ENCODE data around the gene ATP5MK.
A peak's percentile ranks its signal among the peaks of the same experiment; 100 is the strongest.
"Not testable (repeated sequence)": the region's sequence is repeated elsewhere in the genome, so short reads cannot be mapped to it uniquely, and the experiment has no call there.

Gene ATP5MK

GRCh38 chr10:103396789-103397087, 463 bp upstream of the ATP5MK start:
- peak overlapping the region; percentile 79 for H3K9ac ChIP-seq (ENCODE audit: low read depth, low read length)
- WGBS = 1% methylated on average over 8 of the region's 8 CpGs
- H3K4me1 ChIP-seq (ENCODE audit: insufficient read depth, low read length) = no peaks in the 10 kb centered on the region; the same call in 1 of the 2 replicates
- peak overlapping the region; percentile 6; the same call in 1 of the 2 replicates for H3K27ac ChIP-seq (ENCODE audit: low read depth, low read length)
- peak overlapping the region; percentile 88 for H3K4me3 ChIP-seq (ENCODE audit: low read length)
- H3K36me3 ChIP-seq (ENCODE audit: insufficient read depth, low read length) = peaks cover 65% of the 10 kb centered on the region
- no peaks in the 10 kb centered on the region for H3K27me3 ChIP-seq (ENCODE audit: insufficient read depth, low read length)
- no peaks in the 10 kb centered on the region for H3K9me3 ChIP-seq (ENCODE audit: insufficient read depth, low read depth, low read length)

- Histone ChIP-seq H3K9ac (ENCODE audit: low read depth, low read length) (peak overlapping the region; percentile 81), H3K4me3 (ENCODE audit: low read length) (peak overlapping the region; percentile 88), H3K36me3 (ENCODE audit: insufficient read depth, low read length) (peaks cover 66% of the 10 kb centered on the region), H3K4me1 (ENCODE audit: insufficient read depth, low read length) (no peaks in the 10 kb centered on the region; the same call in 1 of the 2 replicates), H3K9me3 (ENCODE audit: insufficient read depth, low read depth, low read length) (no peaks in the 10 kb centered on the region), H3K27ac (ENCODE audit: low read depth, low read length) (peak overlapping the region; percentile 53; the same call in 1 of the 2 replicates), H3K27me3 (ENCODE audit: insufficient read depth, low read length) (no peaks in the 10 kb centered on the region)
- 4% methylated on average over 11 of the region's 11 CpGs for WGBS
These were observed 565 bp downstream of the ATP5MK start for GRCh38 chr10:103395754-103396066.

GRCh38 chr10:103394180-103394579, 2.1 kb downstream of the ATP5MK start:
- H3K36me3 ChIP-seq (ENCODE audit: insufficient read depth, low read length) = peaks cover 65% of the 10 kb centered on the region
- WGBS = 95% methylated on average over 14 of the region's 14 CpGs

GRCh38 chr10:103382769-103383168, 13.5 kb downstream of the ATP5MK start:
- over 99% methylated on average over 5 of the region's 5 CpGs for WGBS
- H3K27me3 ChIP-seq (ENCODE audit: insufficient read depth, low read length) = no peaks in the 10 kb centered on the region
- H3K9me3 ChIP-seq (ENCODE audit: insufficient read depth, low read depth, low read length) = no peaks in the 10 kb centered on the region
- H3K4me3 ChIP-seq (ENCODE audit: low read length) = no peak overlapping the region
- H3K36me3 ChIP-seq (ENCODE audit: insufficient read depth, low read length) = peaks cover 69% of the 10 kb centered on the region
- H3K9ac ChIP-seq (ENCODE audit: low read depth, low read length) = no peak overlapping the region
- no peak overlapping the region for H3K27ac ChIP-seq (ENCODE audit: low read depth, low read length)
- no peaks in the 10 kb centered on the region for H3K4me1 ChIP-seq (ENCODE audit: insufficient read depth, low read length)

More at GRCh38 chr10:103394180-103394579, 2.1 kb downstream of the ATP5MK start:
- H3K9me3 ChIP-seq (ENCODE audit: insufficient read depth, low read depth, low read length) = no peaks in the 10 kb centered on the region
- H3K27ac ChIP-seq (ENCODE audit: low read depth, low read length) = no peak overlapping the region
- H3K4me3 ChIP-seq (ENCODE audit: low read length) = peak overlapping the region; percentile 10; the same call in 1 of the 2 replicates
- no peaks in the 10 kb centered on the region; the same call in 1 of the 2 replicates for H3K4me1 ChIP-seq (ENCODE audit: insufficient read depth, low read length)
- no peak overlapping the region for H3K9ac ChIP-seq (ENCODE audit: low read depth, low read length)
- no peaks in the 10 kb centered on the region for H3K27me3 ChIP-seq (ENCODE audit: insufficient read depth, low read length)

GRCh38 chr10:103374263-103374662, 22.0 kb downstream of the ATP5MK start:
- Histone ChIP-seq H3K9me3 (ENCODE audit: insufficient read depth, low read depth, low read length) (no peaks in the 10 kb centered on the region), H3K27ac (ENCODE audit: low read depth, low read length) (no peak overlapping the region), H3K4me1 (ENCODE audit: insufficient read depth, low read length) (no peaks in the 10 kb centered on the region), H3K9ac (ENCODE audit: low read depth, low read length) (no peak overlapping the region), H3K36me3 (ENCODE audit: insufficient read depth, low read length) (peaks cover 48% of the 10 kb centered on the region), H3K4me3 (ENCODE audit: low read length) (no peak overlapping the region), H3K27me3 (ENCODE audit: insufficient read depth, low read length) (no peaks in the 10 kb centered on the region)
- WGBS = 96% methylated on average over 5 of the region's 5 CpGs

GRCh38 chr10:103373544-103373943, 22.7 kb downstream of the ATP5MK start:
- H3K4me3 ChIP-seq (ENCODE audit: low read length) = no peak overlapping the region
- H3K9ac ChIP-seq (ENCODE audit: low read depth, low read length) = no peak overlapping the region
- no peaks in the 10 kb centered on the region for H3K27me3 ChIP-seq (ENCODE audit: insufficient read depth, low read length)
- H3K4me1 ChIP-seq (ENCODE audit: insufficient read depth, low read length) = no peaks in the 10 kb centered on the region
- H3K27ac ChIP-seq (ENCODE audit: low read depth, low read length) = no peak overlapping the region
- H3K9me3 ChIP-seq (ENCODE audit: insufficient read depth, low read depth, low read length) = no peaks in the 10 kb centered on the region
- peaks cover 45% of the 10 kb centered on the region for H3K36me3 ChIP-seq (ENCODE audit: insufficient read depth, low read length)
- WGBS = 94% methylated on average over 2 of the region's 3 CpGs

GRCh38 chr10:103367782-103368518, 28.3 kb downstream of the ATP5MK start, which contains the start of gene TAF5:
Gene TAF5 (plus strand): TSS chr10:103367976. CDS start chr10:103367990, 14 bp downstream.
- no peaks in the 10 kb centered on the region for H3K27me3 ChIP-seq (ENCODE audit: insufficient read depth, low read length)

GRCh38 chr10:103367379-103367781, 28.9 kb downstream of the ATP5MK start:
- H3K36me3 ChIP-seq (ENCODE audit: insufficient read depth, low read length) = no peaks in the 10 kb centered on the region
- H3K9ac ChIP-seq (ENCODE audit: low read depth, low read length) = no peak overlapping the region
- no peaks in the 10 kb centered on the region for H3K4me1 ChIP-seq (ENCODE audit: insufficient read depth, low read length)
- H3K27ac ChIP-seq (ENCODE audit: low read depth, low read length) = no peak overlapping the region; the same call in 1 of the 2 replicates
- WGBS = 79% methylated on average over 8 of the region's 10 CpGs
- no peaks in the 10 kb centered on the region for H3K9me3 ChIP-seq (ENCODE audit: insufficient read depth, low read depth, low read length)
- no peaks in the 10 kb centered on the region for H3K27me3 ChIP-seq (ENCODE audit: insufficient read depth, low read length)
- H3K4me3 ChIP-seq (ENCODE audit: low read length) = peak overlapping the region; percentile 75

More at GRCh38 chr10:103367782-103368518, 28.3 kb downstream of the ATP5MK start, which contains the start of gene TAF5:
- Histone ChIP-seq H3K9me3 (ENCODE audit: insufficient read depth, low read depth, low read length) (no peaks in the 10 kb centered on the region), H3K27ac (ENCODE audit: low read depth, low read length) (peak within 1 kb of the TSS; percentile 63; the same call in 1 of the 2 replicates), H3K4me1 (ENCODE audit: insufficient read depth, low read length) (no peaks in the 10 kb centered on the region), H3K9ac (ENCODE audit: low read depth, low read length) (peak within 1 kb of the TSS; percentile 64), H3K36me3 (ENCODE audit: insufficient read depth, low read length) (no peaks in the 10 kb centered on the region), H3K4me3 (ENCODE audit: low read length) (peak within 1 kb of the TSS; percentile 75)
- under 1% methylated on average over 81 of the region's 81 CpGs for WGBS

- 96% methylated on average over 9 of the region's 9 CpGs for WGBS
- H3K27me3 ChIP-seq (ENCODE audit: insufficient read depth, low read length); H3K9me3 ChIP-seq (ENCODE audit: insufficient read depth, low read depth, low read length); H3K36me3 ChIP-seq (ENCODE audit: insufficient read depth, low read length); H3K4me1 ChIP-seq (ENCODE audit: insufficient read depth, low read length); H3K9ac ChIP-seq (ENCODE audit: low read depth, low read length); H3K27ac ChIP-seq (ENCODE audit: low read depth, low read length); H3K4me3 ChIP-seq (ENCODE audit: low read length): not testable (repeated sequence)
These were observed 35.5 kb downstream of the ATP5MK start for GRCh38 chr10:103360791-103361190.

GRCh38 chr10:103359493-103359892, 36.8 kb downstream of the ATP5MK start:
- WGBS = 97% methylated on average over 4 of the region's 4 CpGs
- not testable (repeated sequence) for H3K36me3 ChIP-seq (ENCODE audit: insufficient read depth, low read length); H3K27me3 ChIP-seq (ENCODE audit: insufficient read depth, low read length); H3K9me3 ChIP-seq (ENCODE audit: insufficient read depth, low read depth, low read length); H3K27ac ChIP-seq (ENCODE audit: low read depth, low read length); H3K4me1 ChIP-seq (ENCODE audit: insufficient read depth, low read length); H3K4me3 ChIP-seq (ENCODE audit: low read length); H3K9ac ChIP-seq (ENCODE audit: low read depth, low read length)

GRCh38 chr10:103355906-103356599, 40.2 kb downstream of the ATP5MK start:
- no peak overlapping the region for H3K27ac ChIP-seq (ENCODE audit: low read depth, low read length)
- H3K4me1 ChIP-seq (ENCODE audit: insufficient read depth, low read length) = peaks cover 3% of the 10 kb centered on the region; the same call in 1 of the 2 replicates
- no peaks in the 10 kb centered on the region for H3K9me3 ChIP-seq (ENCODE audit: insufficient read depth, low read depth, low read length)
- H3K4me3 ChIP-seq (ENCODE audit: low read length) = no peak overlapping the region
- WGBS = 88% methylated on average over 5 of the region's 5 CpGs
- no peak overlapping the region for H3K9ac ChIP-seq (ENCODE audit: low read depth, low read length)
- no peaks in the 10 kb centered on the region for H3K36me3 ChIP-seq (ENCODE audit: insufficient read depth, low read length)
- no peaks in the 10 kb centered on the region for H3K27me3 ChIP-seq (ENCODE audit: insufficient read depth, low read length)

All from HUES64 (cell line).